AG04450 (cell line): ENCODE measurements around the gene RPS25. TPM values are rescaled to one million over a fixed set of nuclear protein-coding genes. Genes with fewer than 3 reads are reported as not detected.

Experiments used
- CTCF ChIA-PET: fragments of 300-600, 350-600 bp; formaldehyde crosslinking; extraction: SDS; loops from one replicate; lab custom pipeline; 2022; ENCODE audit warnings: antibody characterized with exemption, inconsistent platforms; lab: Charles Lee
- POLR2A ChIA-PET: fragments of 350-600 bp; formaldehyde crosslinking; extraction: SDS; loops from one replicate; lab custom pipeline; 2021; ENCODE audit warnings: antibody characterized with exemption, inconsistent platforms; lab: Yijun Ruan, JAX
- DNase-seq: peaks from one replicate; pipeline ENCODE4 v3.0.0-alpha.2; 2011; ENCODE audit warnings: low read depth, low spot score
- H3K27ac ChIP-seq: one replicate; pipeline ENCODE4 v1.5.1; 2012; ENCODE audit warnings: low read depth, low read length, control low read depth
- H3K27me3 ChIP-seq: one replicate; pipeline ENCODE4 v1.6.0; 2012; ENCODE audit warnings: low read length; ENCODE audit not compliant: control insufficient read depth, insufficient read depth
- H3K4me3 ChIP-seq: 2 replicates; pipeline ENCODE4 v1.5.1; 2011; ENCODE audit warnings: mild to moderate bottlenecking, low read depth, low read length, control low read depth
- H3K9me3 ChIP-seq: 2 replicates; pipeline ENCODE4 v1.5.1; 2012; ENCODE audit warnings: low read length; ENCODE audit not compliant: control insufficient read depth, insufficient read depth
- polyA plus RNA-seq: library from polyadenylated mRNA; depleted of rRNA; stranded (reverse); fragments of >200 nt; gene quantifications from 2 replicates; pipeline ENCODE4 v1.2.3, GENCODE V29; 2011
- TF ChIP-seq, protein P1 (sequence below): IDR thresholded peaks from 2 replicates; pipeline ENCODE4 v1.5.1; 2011; ENCODE audit warnings: low read depth, low read length, control low read depth, inconsistent platforms

The RPS25 gene
- polyA plus RNA-seq, 1 experiment = 1,059 TPM

DNA sequence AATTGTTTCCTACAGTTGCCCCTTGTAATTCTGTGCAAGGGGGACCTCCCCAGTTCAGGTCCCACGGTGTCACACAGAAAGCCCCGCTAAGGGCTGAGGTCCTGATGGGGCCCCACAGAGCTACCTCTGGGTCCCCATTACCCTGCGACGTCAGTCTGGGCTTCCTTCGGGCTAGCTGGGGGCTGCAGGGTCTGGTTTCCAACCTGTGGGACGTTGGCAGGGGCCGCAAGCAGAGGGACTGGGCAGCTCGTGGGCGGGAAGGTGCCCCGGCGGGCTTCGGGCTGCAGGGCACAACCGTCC lies 11.8 kb upstream of the RPS25 start:
- no peak for DNase-seq
- no peak overlapping the region for H3K27ac ChIP-seq
- ChIA-PET POLR2A (interaction anchor here (1.0 kb wide), 1 partner anchor 11 kb away, joined by 3 read pairs; the partner anchor contains the start of gene TRAPPC4), CTCF (interaction anchor here (0.9 to 1.1 kb wide), 2 partner anchors 55 to 59 kb away, joined by 3 to 4 read pairs; no protein-coding TSS in a partner anchor)
- no peaks in the 10 kb centered on the region; the same call in 1 of the 2 replicates for H3K9me3 ChIP-seq
- TF ChIP-seq, protein P1, sequence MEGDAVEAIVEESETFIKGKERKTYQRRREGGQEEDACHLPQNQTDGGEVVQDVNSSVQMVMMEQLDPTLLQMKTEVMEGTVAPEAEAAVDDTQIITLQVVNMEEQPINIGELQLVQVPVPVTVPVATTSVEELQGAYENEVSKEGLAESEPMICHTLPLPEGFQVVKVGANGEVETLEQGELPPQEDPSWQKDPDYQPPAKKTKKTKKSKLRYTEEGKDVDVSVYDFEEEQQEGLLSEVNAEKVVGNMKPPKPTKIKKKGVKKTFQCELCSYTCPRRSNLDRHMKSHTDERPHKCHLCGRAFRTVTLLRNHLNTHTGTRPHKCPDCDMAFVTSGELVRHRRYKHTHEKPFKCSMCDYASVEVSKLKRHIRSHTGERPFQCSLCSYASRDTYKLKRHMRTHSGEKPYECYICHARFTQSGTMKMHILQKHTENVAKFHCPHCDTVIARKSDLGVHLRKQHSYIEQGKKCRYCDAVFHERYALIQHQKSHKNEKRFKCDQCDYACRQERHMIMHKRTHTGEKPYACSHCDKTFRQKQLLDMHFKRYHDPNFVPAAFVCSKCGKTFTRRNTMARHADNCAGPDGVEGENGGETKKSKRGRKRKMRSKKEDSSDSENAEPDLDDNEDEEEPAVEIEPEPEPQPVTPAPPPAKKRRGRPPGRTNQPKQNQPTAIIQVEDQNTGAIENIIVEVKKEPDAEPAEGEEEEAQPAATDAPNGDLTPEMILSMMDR = no peak
- H3K27me3 ChIP-seq = no peaks in the 10 kb centered on the region
- H3K4me3 ChIP-seq = peak overlapping the region; percentile 89

DNA sequence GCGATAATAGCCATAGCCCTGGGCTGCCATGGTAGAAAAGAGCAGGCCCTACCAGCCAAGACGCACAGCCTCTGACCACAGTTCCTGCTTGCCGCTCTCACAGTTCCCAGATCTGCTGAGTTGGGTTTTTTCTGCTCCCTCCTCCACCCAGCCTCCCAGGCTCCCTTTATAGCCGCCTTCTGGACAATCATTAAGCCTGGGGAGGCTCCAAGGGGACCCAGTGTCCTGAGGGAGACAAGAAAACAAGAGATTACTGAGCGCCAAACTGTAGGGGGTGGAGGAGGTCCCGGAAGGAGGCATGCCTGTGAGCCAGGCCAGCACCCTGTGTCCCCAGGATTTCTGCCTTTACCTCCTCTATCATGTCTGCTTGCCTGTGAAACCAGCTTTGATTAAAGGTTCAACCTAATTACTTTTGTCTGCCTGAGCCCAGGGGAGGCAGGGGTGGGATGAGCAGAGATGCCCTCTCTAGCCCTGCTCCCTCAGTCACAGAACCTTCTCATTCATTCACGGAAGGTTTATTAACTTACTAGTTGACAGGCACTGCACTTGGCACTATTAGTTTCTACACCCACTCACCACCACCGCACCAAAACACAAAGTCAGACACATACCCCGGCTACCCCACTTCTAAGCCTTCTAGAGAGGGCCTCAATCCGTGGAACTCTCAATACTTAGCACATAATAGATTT lies 11.3 kb upstream of the RPS25 start:
- TF ChIP-seq, protein P1 = no peak
- ChIA-PET POLR2A (interaction anchor here (1.0 kb wide), 1 partner anchor 10 kb away, joined by 3 read pairs; the partner anchor contains the start of gene TRAPPC4), CTCF (interaction anchor here (0.9 to 1.1 kb wide), 2 partner anchors 56 to 59 kb away, joined by 3 to 4 read pairs; no protein-coding TSS in a partner anchor)
- no peaks in the 10 kb centered on the region; the same call in 1 of the 2 replicates for H3K9me3 ChIP-seq
- peak overlapping the region; percentile 89 for H3K4me3 ChIP-seq
- no peak for DNase-seq
- H3K27me3 ChIP-seq = no peaks in the 10 kb centered on the region
- no peak overlapping the region for H3K27ac ChIP-seq

DNA sequence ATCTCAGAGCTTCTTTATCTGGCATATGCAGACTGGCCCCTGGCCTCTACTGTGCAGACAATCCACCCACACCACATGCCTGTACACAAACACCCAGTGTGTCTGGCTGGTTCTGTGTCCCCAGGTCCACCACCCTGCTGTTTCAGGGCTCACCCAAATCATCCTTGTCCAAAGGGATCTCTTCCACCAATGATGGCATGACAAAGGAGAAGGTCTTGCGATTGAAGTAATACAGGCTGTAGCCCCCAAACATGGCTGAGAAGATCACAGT lies 10.9 kb upstream of the RPS25 start:
- ChIA-PET CTCF (no interaction called here), POLR2A (no interaction called here)
- TF ChIP-seq, protein P1 = no peak
- no peak for DNase-seq
- no peak overlapping the region for H3K4me3 ChIP-seq
- no peak overlapping the region for H3K27ac ChIP-seq
- no peaks in the 10 kb centered on the region for H3K27me3 ChIP-seq
- no peaks in the 10 kb centered on the region; the same call in 1 of the 2 replicates for H3K9me3 ChIP-seq

DNA sequence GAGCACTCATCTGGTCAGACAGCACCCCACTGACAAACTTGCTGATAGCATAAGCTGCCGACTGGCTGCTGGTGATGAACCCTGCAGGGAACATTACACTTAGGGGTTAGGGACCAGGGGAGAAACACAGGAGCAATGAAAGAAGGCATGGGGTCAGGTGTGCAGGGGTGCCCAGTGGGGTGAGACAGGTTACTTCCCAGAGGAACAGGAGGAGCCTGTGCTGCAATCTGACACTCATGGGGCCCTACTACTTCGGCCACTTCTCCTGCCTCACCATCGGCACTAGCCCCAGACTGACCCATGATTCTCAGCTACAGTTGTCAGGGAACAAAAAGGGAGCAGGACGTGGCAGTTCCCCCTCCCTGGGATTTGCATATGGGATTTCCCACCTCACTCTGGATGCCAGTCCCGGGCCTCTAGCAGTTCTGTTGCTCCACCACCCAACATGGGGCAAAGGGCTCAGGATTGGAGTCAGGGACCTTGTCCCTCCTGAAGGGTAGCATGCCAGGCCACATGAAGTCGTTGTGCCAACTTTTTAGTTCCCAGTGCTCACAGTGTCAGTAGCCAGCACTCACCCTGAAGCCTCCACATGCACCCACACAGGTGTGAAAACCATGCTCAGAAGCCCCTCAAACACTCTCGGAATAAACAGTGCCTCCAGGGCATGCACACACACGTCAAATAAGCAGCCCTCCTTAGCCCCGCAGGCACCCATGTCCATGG lies 10.4 kb upstream of the RPS25 start:
- H3K27me3 ChIP-seq = no peaks in the 10 kb centered on the region
- no peak overlapping the region for H3K27ac ChIP-seq
- ChIA-PET POLR2A (no interaction called here), CTCF (no interaction called here)
- TF ChIP-seq, protein P1 = no peak
- no peak for DNase-seq
- no peaks in the 10 kb centered on the region; the same call in 1 of the 2 replicates for H3K9me3 ChIP-seq
- no peak overlapping the region for H3K4me3 ChIP-seq
